Stimulated activated CD8-positive, alpha-beta memory T cell treated with anti-CD3 and anti-CD28 coated beads, Interleukin-4, amount 100 ng/mL, for 1 hour (primary cell): ENCODE results near the gene BBS4.
"Not testable (repeated sequence)": the region's sequence is repeated elsewhere in the genome, so short reads cannot be mapped to it uniquely, and the experiment has no call there.

ENCODE experiments used
- DNase-seq, 2 donors: peaks; one replicate each; pipeline ENCODE4 v3.0.0-alpha.2; 2020; ENCODE audit warnings: low read depth in 2 of 2, low spot score in 1 of 2

BBS4 gene

DNA sequence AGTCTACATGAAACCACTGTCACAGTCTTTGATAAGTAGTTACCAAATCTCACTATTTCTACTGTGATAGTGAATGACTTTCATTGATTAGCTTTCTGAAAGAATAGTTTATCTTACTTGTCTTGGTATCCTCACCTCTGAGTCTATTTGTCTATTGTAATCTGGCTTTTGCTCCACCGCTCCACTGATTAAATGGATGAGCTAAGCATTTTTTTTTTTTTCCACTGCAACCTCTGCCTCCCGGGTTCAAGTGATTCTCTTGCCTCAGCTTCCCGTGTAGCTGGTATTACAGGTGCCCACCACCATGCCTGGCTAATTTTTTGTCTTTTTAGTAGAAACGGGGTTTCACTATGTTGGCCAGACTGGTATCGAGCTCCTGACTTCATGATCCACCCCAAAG is 12.9 kb downstream of the BBS4 start:
- DNase-seq = no peak

DNA sequence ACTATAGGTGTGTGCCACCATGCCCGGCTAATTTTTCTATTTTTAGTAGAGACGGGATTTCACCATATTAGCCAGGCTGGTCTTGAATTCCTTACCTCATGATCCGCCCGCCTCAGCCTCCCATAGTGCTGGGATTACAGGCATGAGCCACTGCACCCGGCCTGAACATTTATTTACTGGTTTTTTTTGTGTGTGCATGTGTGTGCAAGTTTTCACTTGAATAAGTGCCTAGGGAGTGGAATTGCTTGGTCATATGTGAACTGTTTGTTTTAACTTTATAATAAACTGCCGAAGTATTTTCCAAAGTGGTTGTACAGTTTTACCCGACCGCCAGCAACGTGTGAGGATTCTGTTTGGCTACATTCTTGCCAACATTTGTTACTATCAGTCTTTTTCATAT is 14.1 kb downstream of the BBS4 start:
- DNase-seq = no peak

DNA sequence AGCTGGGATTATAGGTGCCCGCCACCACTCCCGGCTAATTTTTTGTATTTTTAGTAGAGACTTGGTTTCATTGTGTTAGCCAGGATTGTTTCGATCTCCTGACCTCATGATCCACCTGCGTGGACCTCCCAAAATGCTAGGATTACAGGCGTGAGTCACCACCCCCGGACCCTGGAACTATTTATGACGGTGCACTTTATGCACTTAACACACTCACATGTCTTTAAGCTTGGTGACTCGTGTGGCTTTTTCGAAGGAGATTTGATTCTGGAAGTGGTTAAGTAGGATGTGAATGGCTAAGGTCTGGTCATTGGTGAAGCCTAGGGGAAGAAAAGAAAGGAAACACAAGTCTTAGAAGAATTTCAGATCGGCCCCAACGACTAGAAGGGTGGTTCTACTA is 20.3 kb downstream of the BBS4 start:
- no peak for DNase-seq

DNA sequence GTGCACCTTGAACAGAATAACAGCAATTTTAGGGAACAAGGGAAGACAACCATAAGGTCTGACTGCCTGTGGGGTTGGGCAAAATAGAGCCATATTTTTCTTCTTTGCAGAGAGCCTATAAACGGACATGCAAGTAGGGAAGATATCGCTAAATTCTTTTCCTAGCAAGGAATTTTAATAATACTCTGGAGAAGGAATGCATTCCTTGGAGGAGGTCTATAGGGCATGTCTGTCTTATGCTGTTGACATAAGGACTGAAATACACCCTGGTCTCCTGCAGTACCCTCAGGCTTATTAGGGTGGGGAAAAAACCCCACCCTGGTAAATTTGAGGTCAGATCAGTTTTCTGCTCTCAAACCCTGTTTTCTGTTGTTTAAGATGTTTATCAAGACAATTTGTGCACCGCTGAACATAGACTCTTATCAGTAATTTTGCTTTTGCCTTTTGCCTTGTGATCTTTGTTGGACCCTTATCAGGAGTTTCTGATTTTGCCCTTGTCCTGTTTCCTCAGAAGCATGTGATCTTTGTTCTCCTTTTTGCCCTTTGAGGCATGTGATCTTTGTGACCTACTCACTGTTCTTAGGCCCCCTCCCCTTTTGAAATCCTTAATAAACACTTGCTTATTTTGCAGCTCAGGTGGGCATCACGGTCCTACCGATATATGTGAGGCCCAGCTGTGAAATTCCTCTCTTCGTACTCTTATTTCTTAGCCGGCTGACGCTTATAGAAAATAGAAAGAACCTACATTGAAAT is 22.7 kb downstream of the BBS4 start:
- DNase-seq = not testable (repeated sequence)

DNA sequence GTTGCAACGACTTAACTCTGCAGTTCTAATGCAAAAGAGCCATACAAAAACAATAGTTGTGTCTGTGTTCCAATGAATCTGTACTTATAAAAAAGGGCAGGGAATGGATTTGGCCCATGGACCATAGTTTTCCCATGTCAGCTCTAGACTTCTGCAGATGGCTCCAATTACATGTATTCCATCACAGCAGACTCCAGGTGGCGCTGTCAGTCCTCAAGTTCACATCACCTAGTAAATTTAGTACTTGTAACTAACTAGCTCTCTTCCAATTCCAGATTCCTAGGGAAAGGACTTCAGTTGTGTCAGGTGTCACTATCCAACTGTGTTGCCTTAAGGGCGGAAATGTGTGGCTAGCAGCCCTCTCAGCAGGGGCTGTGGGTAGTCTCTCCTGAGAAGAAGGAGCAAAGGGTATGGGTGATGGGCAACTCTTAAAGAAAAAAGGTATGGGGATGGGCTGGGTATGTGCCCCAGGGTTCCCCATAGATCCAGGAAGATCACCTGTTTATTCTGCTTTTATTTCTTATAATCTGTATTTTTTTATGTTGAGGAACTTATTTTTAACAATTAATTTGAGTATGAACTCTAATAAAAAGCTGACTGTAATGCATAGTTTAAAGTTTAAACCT is 36.2 kb downstream of the BBS4 start:
- peak; percentile 32 to 42 for DNase-seq

DNA sequence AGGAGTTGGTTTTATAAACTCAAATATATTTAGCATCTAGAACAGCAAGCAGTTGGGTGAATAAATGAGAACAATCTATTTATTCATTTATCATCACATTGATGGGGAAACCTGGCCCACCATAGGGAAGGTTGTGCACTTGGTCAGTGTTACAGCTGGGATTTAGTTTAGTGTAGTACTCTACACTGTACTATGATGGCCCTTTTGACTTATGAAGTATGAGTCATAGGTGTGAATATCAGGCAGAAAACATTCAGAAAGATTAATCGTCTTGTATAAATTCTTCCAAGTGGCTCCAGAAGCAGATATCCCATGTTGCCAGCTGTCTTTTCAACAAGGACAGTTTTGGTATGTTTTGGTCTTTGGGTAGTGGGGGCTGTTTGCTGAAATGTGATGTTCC is 38.0 kb downstream of the BBS4 start:
- DNase-seq = no peak

DNA sequence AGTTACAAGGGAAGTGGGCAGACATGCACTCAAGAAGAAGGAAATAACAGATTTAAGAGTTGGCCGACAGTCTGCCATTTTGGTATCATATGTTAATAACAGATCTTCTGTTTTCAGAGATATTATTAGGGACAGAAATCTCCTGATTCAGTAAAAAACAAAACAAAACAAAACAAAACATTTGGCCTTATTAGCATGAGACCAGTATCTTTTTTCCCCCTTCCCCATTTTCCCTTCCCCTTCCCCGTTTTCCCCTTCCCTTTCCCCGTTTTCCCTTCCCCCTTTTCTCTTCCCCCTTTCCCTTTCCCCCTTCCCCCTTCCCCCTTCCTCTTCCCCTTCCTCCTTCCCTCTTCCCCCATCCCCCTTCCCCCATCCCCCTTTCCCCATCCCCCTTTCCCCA is 39.4 kb downstream of the BBS4 start:
- no peak for DNase-seq

DNA sequence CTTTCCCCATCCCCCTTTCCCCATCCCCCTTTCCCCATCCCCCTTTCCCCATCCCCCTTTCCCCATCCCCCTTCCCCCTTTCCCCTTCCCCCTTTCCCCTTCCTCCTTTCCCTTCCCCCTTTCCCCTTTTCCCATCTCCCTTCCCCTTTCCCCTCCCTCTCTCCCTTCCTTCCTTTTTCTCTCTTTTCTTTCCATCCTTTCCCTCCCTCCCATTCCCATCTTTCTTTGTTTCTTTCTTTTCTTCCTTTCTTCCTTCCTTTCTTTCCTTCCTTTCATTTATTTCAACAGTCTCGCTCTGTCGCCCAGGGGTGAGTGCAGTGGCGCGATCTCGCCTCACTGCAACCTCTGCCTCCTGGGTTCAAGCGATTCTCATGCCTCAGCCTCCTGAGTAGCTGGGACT is 39.8 kb downstream of the BBS4 start:
- not testable (repeated sequence) for DNase-seq

DNA sequence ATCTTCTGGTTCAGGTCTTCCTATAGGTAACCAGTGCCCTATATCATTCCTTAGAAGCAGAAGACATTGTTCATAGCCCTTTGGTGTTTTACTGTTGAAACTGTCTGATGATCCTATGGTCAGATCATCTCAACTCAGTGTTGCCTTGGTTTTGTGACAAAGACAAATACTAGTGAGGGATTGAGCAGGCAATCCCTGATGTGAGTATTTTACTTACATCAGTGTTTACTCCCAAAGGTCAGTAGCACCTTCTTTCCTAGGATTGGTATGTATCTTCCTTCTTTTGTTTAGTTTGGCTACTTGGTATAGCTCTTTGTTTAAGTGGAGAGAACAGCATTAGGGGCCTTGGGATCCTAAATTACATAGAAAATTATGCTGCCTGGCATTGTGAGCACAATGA is 41.1 kb downstream of the BBS4 start:
- no peak for DNase-seq

DNA sequence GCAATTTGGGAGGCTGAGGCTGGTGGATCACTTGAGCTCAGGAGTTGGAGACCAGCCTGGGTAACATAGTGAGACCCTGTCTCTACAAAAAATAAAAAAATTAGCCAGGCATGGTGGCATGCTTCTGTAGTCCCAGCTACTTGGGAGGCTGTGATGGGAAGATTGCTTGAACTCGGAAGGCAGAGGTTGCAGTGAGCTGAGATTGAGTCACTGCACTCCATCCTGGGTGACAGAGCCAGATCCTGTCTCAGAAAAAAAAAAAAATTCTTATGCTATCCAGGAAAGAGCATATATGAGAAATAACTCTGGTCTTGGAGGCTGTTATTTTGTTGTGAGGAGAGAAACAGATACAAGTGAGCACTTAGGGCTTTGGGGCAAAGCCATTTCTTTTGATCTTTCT is 42.2 kb downstream of the BBS4 start:
- not testable (repeated sequence) for DNase-seq

DNA sequence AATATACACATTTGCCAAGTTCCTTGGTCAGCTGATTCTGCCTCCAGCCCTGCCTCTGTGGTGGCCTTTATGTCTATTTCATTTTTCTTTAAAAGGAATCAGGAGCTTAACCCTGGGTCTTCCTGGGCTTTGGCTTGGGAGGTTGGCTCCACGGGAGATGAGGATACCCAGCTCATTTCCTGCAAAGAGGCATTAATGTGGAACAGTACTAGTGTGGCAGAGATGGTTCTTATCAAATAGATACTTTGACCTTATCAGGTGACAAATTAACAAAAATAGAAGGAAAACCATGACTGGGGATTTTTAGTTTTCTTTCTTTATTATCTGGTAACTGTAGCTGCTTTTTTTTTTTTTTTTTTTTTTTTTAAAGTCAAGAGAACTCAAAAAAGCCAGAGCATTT is 42.8 kb downstream of the BBS4 start:
- no peak for DNase-seq

DNA sequence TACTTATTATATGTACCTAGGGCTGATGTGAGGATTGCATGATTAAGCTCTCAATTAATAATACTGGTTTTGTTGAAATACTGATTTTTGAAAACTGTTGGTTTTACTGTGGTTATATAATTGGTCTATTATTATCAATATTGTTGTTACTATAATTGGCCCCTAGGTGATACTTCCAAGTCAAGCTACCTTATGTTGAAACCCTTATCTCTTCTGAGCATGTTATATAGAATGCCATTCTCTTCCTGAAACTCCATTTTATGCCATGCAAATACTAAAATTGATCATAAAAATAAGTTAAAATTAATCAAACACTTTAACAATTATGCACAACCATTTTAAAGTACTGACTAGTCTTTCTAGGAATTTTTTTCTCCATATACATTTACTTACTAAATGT is 46.1 kb downstream of the BBS4 start:
- DNase-seq = no peak

DNA sequence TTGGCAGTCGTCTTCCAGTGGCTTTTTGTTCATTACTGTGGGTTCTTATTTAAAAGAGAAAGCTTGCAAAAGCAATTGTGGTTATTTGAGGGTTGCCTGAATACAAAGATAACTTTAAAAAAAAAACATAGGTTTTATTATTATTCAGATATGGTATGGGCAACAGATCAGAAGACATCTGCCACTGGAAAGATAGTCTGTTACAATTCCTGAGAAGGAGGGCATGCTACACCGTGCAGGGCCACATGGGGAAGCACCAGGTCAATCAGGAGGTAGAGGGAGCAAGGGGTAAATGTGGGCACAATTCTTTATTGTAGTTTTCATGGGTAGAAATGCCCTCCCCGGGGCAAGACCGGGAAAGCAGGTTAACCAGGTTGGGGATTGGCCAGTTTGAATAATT is 46.5 kb downstream of the BBS4 start:
- no peak for DNase-seq

DNA sequence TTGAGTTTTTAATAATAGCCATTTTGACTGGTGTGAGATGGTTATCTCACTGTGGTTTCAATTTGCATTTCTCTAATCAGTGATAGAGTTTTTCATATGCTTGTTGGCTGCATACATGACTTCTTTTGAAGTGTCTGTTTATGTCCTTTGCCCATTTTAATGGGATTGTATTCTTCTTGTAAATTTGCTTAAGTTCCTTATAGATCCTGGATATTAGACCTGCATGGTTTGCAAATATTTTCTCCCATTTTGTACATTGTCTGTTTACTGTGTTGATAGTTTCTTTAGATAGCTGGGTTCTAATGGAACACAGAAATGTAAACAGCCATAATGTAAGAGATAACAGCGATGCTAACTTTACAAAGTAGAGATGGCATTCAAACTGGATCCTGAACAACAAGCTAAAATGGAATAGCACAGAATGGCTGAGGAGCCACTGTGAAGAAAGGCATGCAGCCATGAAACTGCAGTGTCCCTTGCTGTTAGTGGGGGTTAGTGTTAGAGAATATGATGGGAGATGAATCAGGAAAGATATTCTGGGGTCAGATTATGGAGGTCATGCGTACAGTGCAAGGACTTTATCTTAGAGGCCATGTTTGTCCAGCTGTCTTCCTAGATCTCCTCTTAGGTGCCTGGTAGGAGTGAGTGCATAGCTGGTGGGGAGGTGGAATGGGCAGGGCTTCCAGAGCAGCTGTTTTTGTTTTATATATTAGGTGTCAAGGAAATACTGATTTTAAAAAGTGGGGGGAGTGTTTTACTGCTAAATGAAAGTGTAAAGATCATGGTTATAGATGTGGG is 48.1 kb downstream of the BBS4 start:
- no peak for DNase-seq

DNA sequence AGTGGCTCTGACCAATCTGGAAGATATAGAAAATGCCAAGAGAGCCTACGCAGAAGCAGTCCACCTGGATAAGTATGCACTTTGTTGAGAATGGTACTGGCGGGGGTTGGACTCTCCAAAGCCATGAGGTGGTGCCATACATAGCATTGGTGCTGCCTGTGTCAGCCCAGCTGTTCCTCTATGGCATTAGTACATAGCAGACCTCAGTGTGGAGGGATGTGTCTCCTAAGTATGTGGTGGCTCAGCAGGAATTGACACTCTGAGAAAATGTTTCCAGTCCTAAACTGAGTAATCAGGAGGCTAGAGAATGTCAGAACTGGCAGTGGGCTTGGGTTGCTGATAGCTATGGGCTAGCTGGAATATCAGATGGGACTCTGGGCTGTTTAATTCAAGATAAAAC is 49.1 kb downstream of the BBS4 start:
- no peak for DNase-seq

DNA sequence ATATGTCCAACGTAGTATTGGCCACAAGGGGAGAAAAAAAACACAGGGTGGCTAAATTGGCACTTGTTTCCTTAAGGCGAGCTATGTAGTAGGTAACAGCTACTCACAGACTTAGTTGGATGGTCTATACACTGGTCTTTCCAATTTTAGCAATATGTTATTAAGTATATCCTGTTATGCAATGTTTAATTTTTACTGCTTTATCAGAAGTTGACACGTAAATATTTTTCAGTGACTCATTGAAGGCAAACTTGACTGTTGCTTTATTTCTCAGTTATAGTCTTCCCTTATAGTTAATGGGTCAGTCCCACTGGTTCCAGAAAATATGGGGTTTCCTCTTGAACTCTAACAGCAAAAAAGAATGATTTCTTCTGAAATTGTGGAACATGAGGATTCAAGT is 51.1 kb downstream of the BBS4 start:
- DNase-seq = no peak

DNA sequence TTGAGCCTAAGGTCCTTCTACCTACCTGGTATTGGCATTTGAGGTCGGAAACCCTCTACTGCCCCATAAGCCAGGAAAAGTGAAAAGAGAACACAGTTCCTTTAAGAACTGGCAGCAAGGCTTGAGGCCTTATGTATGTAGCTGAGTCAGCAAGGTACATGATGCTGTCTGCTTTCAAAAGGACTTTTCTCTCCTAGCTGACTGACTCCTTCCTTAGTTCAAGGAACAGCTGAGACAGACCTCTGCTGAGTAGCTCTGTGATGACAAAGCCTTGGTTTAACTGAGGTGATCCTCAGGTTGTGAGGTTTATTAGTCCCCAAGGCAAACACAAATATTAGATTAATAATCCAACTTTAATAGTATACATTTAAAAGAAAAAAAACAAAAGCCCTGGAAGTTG is 51.7 kb downstream of the BBS4 start:
- no peak for DNase-seq

DNA sequence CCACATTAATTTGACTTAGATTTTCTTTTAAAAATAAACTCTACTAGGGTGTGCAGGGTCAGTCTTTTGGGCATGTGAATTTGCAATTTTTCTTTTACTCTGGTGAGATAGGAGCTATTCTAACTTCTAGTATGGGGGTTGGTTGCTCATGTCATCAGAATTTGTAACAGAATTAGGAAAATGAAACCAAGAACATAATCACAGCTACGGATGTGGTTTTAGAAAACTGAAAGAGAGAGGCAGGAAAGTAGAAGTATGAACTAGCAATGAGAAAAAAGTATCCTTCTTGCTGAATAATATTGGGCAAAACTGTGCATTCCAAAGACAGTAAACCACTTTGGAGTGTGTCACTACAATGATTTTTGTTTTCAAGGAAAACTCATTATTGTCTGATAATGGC is 54.2 kb downstream of the BBS4 start:
- DNase-seq = no peak

DNA sequence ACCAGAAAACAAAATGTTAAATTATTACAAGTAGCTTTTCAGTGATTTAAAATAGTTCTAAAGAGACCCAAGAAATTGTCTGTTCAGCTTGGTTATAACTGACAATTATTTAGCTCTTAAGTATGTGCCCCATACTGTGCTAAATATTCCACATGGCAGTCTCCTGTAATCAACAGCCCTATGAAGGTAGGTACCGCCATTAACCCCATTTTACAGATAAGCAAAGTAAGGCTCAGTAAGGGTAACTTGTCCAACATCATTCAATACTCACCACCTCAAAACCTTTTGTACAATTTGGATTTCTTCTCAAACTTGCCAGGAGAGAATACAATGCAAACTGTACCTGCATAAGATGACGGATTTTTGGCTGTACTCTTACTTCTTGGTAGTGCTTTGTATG is 63.7 kb downstream of the BBS4 start:
- no peak for DNase-seq

DNA sequence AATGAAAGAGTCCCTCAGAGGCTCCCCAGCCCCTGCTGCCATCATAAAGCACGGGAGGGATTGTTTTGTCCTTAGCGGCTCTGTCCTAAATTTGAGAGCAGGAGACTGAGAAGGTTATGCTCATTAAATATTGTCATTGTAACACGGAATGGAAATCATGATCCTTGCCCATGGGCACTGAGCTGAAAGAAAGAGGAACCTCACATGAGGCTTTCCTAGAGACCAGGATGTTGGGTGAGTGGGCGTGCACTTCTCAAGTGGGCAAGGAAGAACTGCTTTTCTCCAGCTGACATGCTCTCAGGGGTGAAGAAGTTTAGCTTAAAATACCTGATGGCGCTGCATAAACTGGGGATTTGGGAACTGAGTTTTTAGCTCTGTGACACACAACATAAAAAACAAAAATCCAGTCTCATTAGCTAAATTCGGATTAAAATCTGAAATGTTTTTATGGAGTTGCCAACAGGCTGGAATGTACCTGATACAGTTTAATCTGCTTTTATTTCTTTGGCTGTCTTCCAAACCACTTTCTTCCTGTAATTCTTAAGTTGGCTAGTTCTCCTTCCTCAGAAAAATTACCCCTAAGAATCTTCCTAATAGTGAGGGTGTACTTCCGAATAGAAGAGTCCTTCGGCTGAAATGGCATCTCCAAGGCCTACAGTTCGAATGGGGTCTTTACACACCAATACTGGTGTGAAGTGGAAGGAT is 65.9 kb downstream of the BBS4 start:
- DNase-seq = no peak

DNA sequence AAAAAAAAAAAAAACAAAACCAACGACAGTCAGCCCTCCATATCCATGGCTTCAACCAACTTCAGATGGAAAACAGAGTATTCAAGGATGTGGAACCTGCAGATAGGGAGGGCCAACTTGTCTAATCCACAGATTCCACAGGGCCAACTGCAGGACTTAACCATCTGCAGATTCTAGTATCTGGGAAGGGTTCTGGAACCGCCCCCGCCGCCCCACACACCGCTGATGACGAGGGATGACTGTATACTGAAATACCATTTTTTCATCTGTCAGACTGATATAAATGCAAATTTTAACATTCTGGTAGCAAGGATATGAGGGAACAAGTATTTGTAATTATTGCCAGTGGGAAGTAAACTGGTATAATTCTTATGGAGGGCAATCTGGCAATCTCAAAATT is 68.1 kb downstream of the BBS4 start:
- DNase-seq = no peak

DNA sequence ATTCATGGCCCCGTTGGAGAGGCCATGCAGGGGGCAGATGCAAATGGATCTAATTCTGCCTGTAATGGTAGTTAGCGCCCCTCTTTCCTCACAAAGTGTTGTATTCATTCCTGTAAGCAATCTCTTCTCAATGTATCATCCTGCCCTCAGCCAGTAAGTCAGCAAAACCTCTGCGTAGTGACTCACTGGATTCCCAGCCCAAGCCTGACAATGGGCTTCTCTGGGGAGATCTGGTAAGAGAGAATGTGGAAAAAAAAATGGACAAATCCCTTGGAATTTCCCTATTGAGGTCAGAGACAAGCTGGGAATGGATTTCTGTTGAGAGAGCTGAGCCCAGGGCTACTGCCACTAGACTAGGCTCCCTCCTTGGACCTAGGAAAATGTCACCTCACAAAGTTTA is 72.2 kb downstream of the BBS4 start:
- no peak for DNase-seq
